Left colon (tissue), 2 donors: ENCODE results near the gene TPP2. TPM values are rescaled to one million over a fixed set of nuclear protein-coding genes. Genes with fewer than 3 reads are reported as not detected.

ENCODE experiments used
- ATAC-seq: fragments of 200-7000 bp; cut with Tn5 transposase; one replicate; pipeline ENCODE4 v1.9.1; 2020; ENCODE audit warnings: mild to moderate bottlenecking, moderate library complexity
- DNase-seq, 2 donors: peaks; one replicate each; pipeline ENCODE4 v3.0.0-alpha.2; 2020
- intact Hi-C, 2 donors: fragments of 100-400 bp; cut with DNase I in 1 of 2; cut with micrococcal nuclease in 1 of 2; formaldehyde crosslinking; loops; one replicate each; pipeline versions ENCODE4 v1.11.2 to v1.14.0; 2022; cut with DNase I, micrococcal nuclease
- total RNA-seq, 2 donors: library from RNA; stranded (reverse); fragmentation: NEBNext Ultra II Directional; extraction: Animal tissue kit (Norgen Biotek cat#: 25700); gene quantifications; one replicate each; pipeline ENCODE4 v1.2.1, GENCODE V29; 2021
- donor health status: DM: no; HTN: no; CAD: no.
- donor health status: DM: yes; HTN: yes; CAD: no.

Gene TPP2
- total RNA-seq, 2 donors from 2014 or later: 37.0 to 38.1 TPM

- DNase-seq: no peak
- no peak for ATAC-seq
- intact Hi-C loops: no loop called here
Observed at GRCh38 chr13:102704238-102705058, 107.7 kb downstream of the TPP2 start.

DNA sequence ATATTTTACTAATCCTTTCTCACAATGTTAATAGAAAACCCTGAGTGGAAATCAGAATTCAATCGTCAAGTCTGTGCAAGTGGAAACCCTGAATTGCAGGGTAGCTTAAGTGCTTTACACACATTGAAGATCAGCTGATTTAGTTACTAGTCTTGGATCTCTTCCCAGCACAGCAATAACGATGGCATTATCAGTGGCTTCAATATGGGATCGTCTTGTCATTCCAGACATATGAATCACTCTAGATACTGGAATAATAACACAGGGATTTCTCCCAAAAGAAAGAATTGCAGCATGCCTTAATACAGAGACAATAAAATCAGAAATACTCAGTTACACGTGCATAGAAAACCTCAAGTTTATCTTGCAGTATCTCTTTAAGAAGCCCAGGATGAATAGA, 110.7 kb downstream of the TPP2 start:
- intact Hi-C loops: no loop called here
- DNase-seq (no peak), ATAC-seq (no peak)

DNA sequence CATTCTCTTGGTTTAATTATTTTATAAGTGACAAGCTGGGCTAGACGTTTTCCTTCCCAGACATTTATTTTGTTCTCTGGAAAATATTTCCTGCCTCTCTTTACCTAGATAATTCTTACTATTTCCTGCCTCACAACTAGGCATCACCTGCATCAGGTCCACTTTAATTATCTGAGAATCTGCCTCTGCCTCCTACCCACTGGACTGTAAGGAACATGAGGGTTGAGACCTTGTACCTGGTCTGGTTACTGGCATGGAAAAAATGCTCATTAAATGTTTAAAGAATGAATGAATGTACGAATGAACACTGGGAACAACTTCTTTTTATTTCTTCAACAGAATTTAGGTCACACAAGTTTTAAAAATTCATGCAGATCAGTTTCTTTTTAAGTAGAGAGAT, 111.4 kb downstream of the TPP2 start:
- ATAC-seq: no peak
- intact Hi-C loops: no loop called here
- no peak for DNase-seq

GRCh38 chr13:102708991-102709390, 112.2 kb downstream of the TPP2 start:
- ATAC-seq (no peak), DNase-seq (no peak)
- intact Hi-C loops: no loop called here

GRCh38 chr13:102709536-102709935, 112.8 kb downstream of the TPP2 start:
- no peak for DNase-seq
- intact Hi-C loops: no loop called here
- ATAC-seq: no peak

DNA sequence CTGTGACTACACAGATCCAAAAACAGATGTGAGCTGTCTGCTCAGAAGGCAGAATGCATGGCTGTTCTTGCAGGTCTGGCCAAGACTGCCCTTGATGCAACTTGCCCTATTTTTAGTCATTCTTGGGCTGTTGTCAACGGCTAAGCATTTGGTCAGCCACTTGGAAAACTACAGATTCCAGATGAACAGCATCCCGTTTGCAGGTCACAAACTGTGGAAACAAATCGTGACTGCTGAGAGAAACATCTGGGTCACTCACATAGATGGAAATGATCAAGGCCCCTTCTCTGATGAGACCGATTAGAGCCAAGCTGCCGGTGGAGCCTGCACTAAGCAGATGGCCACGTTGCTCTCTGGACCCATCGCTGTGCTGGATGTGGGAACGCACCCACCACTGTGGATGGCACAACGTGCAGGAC, 113.5 kb downstream of the TPP2 start:
- intact Hi-C loops: no loop called here
- ATAC-seq (no peak), DNase-seq (no peak)

GRCh38 chr13:102715447-102715846, 118.7 kb downstream of the TPP2 start:
- ATAC-seq (no peak), DNase-seq (no peak)
- intact Hi-C loops: no loop called here

GRCh38 chr13:102718746-102719145, 122.0 kb downstream of the TPP2 start:
- ATAC-seq: no peak
- intact Hi-C loops: no loop called here
- DNase-seq: no peak

GRCh38 chr13:102721800-102722231, 125.0 kb downstream of the TPP2 start:
- intact Hi-C loops: no loop called here
- DNase-seq (no peak), ATAC-seq (no peak)

GRCh38 chr13:102724923-102725322, 128.1 kb downstream of the TPP2 start:
- intact Hi-C loops: no loop called here

DNA sequence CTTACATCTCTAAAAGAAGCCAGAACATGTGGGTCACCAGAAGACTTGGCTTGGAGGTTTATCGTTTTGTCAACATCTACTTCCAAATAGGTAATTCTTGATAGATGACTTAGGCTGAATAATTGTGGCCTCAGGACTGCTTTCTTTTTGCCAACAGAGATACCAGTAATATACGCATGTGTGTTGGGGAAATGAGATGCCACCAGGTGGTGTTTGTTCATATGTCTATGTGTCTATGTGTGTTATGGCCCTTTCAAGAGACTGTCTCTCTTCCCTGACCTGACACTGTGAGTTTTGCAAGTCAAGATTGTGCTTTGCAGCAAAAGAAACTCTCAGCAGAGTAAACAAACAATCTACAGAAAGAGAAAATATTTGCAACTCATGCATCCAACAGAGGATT, 129.6 kb downstream of the TPP2 start:
- ATAC-seq (peak; percentile 49), DNase-seq (no peak)
- intact Hi-C loops: no loop called here

More at GRCh38 chr13:102724923-102725322, 128.1 kb downstream of the TPP2 start:
- DNase-seq (no peak), ATAC-seq (peak; percentile 78)

Other genes with a start within 250 kb of the TPP2 start
- gene FGF14, start 194.9 kb upstream of the TPP2 start, total RNA-seq: under 1 TPM; 0.70 to 0.92 TPM
- not detected for gene METTL21C, start 98.1 kb downstream of the TPP2 start, total RNA-seq
- gene TEX30, start 176.8 kb downstream of the TPP2 start, total RNA-seq: 1 to 10 TPM; 3.8 to 4.0 TPM
- 1 to 10 TPM in 1 of 2 donors, under 1 TPM in 1; 0.79 to 1.1 TPM for gene POGLUT2, start 202.0 kb downstream of the TPP2 start, total RNA-seq
- 10 to 100 TPM; 14.9 to 15.1 TPM for gene BIVM, start 202.1 kb downstream of the TPP2 start, total RNA-seq
- 10 to 100 TPM; 54.1 to 66.1 TPM for gene ERCC5, start 249.0 kb downstream of the TPP2 start, total RNA-seq